Skeletal muscle cell (primary cell): ENCODE results near the gene FHOD3.

Experiments used
- DNase-seq: peaks from one replicate; pipeline ENCODE4 v3.0.0-alpha.2; 2010; ENCODE audit warnings: low read depth
- H3K4me3 ChIP-seq: 2 replicates; pipeline ENCODE4 v1.5.1; 2011; ENCODE audit warnings: low read depth, mild to moderate bottlenecking, control low read depth, low read length, moderate library complexity

Gene FHOD3

GRCh38 chr18:36593641-36594040 is 296.1 kb downstream of the FHOD3 start:
- DNase-seq, result no peak
- H3K4me3 ChIP-seq, result no peak overlapping the region

GRCh38 chr18:36594621-36595020 is 297.1 kb downstream of the FHOD3 start:
- DNase-seq, result no peak
- H3K4me3 ChIP-seq, result no peak overlapping the region

GRCh38 chr18:36595046-36595817 is 297.7 kb downstream of the FHOD3 start:
- no peak overlapping the region for H3K4me3 ChIP-seq
- no peak for DNase-seq

- DNase-seq, result no peak
- H3K4me3 ChIP-seq, result no peak overlapping the region
Observed at GRCh38 chr18:36595818-36596215, 298.3 kb downstream of the FHOD3 start.

GRCh38 chr18:36597636-36598035 is 300.1 kb downstream of the FHOD3 start:
- H3K4me3 ChIP-seq, result no peak overlapping the region
- no peak for DNase-seq

GRCh38 chr18:36600548-36600947 is 303.0 kb downstream of the FHOD3 start:
- H3K4me3 ChIP-seq, result no peak overlapping the region
- no peak for DNase-seq

- H3K4me3 ChIP-seq, result no peak overlapping the region
- DNase-seq, result no peak
Observed at GRCh38 chr18:36601316-36601715, 303.8 kb downstream of the FHOD3 start.

GRCh38 chr18:36602071-36602470 is 304.6 kb downstream of the FHOD3 start:
- no peak for DNase-seq
- no peak overlapping the region for H3K4me3 ChIP-seq

- DNase-seq, result no peak
- H3K4me3 ChIP-seq, result no peak overlapping the region
Observed at GRCh38 chr18:36602620-36603019, 305.1 kb downstream of the FHOD3 start.

GRCh38 chr18:36608107-36608506 is 310.6 kb downstream of the FHOD3 start:
- no peak overlapping the region for H3K4me3 ChIP-seq
- DNase-seq, result no peak

- DNase-seq, result no peak
- H3K4me3 ChIP-seq, result no peak overlapping the region
Observed at GRCh38 chr18:36610258-36610657, 312.7 kb downstream of the FHOD3 start.

GRCh38 chr18:36610661-36611060 is 313.1 kb downstream of the FHOD3 start:
- no peak for DNase-seq
- no peak overlapping the region for H3K4me3 ChIP-seq

GRCh38 chr18:36613069-36613468 is 315.6 kb downstream of the FHOD3 start:
- DNase-seq, result no peak
- no peak overlapping the region for H3K4me3 ChIP-seq

- no peak overlapping the region for H3K4me3 ChIP-seq
- no peak for DNase-seq
Observed at GRCh38 chr18:36613810-36614209, 316.3 kb downstream of the FHOD3 start.

- H3K4me3 ChIP-seq, result no peak overlapping the region
- DNase-seq, result no peak
Observed at GRCh38 chr18:36620788-36621187, 323.3 kb downstream of the FHOD3 start.

GRCh38 chr18:36622610-36623009 is 325.1 kb downstream of the FHOD3 start:
- no peak overlapping the region for H3K4me3 ChIP-seq
- DNase-seq, result no peak

GRCh38 chr18:36623091-36623490 is 325.6 kb downstream of the FHOD3 start:
- no peak for DNase-seq

GRCh38 chr18:36623681-36624190 is 326.2 kb downstream of the FHOD3 start:
- no peak overlapping the region for H3K4me3 ChIP-seq
- DNase-seq, result no peak

More at GRCh38 chr18:36623091-36623490, 325.6 kb downstream of the FHOD3 start:
- H3K4me3 ChIP-seq, result no peak overlapping the region

GRCh38 chr18:36624451-36625167 is 327.1 kb downstream of the FHOD3 start:
- DNase-seq, result no peak
- H3K4me3 ChIP-seq, result no peak overlapping the region

- no peak for DNase-seq
- no peak overlapping the region for H3K4me3 ChIP-seq
Observed at GRCh38 chr18:36625386-36625785, 327.9 kb downstream of the FHOD3 start.

GRCh38 chr18:36627637-36628036 is 330.1 kb downstream of the FHOD3 start:
- no peak for DNase-seq
- no peak overlapping the region for H3K4me3 ChIP-seq
